HG03432 (cell line): ENCODE data around the gene RIN3.

Experiments used
- ATAC-seq: cut with Tn5 transposase; IDR thresholded peaks from one replicate; pipeline ENCODE4 v1.9.1; 2021; ENCODE audit warnings: mild to moderate bottlenecking, moderate library complexity; ENCODE audit not compliant: unreplicated experiment

Gene RIN3

DNA sequence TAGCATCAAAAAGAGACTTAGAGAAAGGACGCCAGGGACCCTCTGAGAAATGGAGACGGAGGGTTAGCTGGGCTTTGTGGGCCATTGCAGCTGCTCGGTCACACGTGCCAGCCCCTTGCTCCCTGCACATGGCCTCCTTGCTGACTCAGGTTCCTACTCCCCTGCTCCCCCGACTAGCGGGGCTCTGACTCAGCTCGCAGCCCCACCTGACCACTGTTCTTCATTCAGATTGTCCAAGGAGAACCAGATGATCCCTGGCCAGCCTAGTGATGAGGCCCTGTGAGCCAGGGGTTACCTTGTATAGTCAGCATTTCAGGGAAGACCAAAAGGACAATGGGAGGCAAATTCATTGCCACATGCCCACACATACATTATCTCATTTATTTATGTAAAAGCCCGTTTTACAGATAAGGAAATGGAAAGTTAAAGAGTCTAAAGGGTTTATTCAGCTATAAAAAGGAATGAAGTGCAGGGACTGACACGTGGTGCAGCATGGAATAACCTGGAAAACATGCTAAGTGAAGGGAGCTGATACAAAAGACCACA lies 131.5 kb downstream of the RIN3 start:
- no peak for ATAC-seq

DNA sequence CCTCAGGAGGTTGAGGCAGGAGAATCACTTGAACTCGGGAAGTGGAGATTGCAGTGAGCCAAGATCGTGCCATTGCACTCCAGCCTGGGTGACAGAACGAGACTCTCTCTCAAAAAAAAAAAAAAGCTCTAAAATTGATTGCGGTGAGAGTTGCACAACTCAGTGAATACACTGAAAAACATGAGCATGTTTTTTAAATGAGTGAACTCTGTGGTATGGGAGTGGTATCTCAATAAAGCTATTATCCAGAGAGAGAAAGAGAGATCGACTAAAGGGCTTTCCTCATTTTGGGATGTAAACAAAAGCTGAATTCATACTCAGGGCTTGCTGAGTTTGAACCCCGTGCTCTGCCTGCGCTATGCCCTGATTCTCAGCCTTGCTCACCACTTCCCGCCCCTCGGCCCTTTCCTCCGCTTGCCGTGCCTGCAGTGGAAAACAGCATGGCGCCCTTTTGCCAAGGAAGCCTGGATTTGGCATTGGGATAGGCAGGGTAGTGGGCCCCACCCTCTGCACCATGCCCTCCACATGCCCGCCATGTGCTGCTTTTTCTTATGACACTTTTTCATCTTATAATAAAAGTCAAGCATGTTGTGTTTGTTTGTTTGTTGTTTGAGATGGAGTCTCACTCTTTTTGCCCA lies 132.4 kb downstream of the RIN3 start:
- ATAC-seq = no peak

DNA sequence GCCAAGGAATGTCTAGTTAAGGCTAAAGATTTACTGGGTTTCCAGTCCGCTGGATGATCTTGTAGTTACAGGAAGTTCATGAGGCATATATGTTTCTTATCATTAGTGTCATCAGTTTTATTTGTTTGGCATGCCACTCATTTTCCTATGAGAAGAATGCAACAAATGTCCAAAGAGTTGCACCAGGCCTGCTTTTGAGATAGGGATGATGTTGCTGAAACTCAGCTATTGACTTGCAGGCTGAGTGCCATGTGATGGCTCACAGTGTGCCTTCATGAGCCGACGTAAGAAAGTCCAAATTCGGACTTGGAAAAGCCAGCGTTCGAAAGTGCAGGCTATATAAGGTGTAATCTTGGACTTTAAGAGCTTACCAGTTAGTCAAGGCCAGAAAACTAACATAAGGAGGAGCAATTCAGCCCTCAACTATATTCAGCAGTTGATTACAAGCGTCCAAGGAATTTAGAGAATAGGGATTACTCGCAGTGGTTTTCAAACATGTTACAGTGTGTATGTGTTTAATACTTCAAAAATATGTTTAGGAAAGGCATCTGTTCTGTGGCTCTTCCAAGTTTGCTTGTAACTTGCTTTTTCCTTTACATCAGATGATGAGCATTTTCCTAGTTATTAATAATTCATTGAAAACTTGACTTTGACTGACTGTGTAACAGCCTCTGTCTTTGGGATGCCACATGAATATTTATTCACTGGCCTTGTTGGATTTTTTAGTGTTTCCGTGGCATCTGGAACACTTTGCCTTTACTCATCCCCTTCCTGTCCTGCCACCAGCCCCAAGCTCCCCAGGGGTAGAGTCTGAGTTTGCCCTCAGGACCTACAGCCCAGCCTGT lies 133.6 kb downstream of the RIN3 start:
- no peak for ATAC-seq

DNA sequence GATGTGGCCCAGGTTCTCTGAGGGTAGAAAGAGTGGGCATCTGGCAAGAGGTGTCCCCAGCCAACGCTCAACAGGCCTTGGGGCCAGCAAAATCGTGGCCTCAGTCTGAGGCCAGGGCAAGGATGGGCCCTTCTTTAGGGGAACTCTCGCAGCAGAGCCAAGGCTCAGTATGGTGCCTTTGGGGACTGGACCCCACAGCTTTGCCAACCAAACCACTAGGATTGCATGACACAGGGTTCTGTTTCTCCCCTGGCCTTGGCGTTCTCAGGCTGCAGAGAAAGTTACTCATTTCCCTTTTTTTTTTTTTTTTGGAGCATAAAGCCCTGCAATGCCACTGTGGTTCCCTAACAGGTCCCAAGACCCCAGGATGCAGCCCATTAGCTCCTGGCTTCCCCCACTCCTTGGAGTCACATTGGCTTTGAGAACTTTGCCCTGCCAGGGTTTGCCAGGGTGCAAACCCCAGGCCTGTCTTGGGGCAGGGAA lies 134.3 kb downstream of the RIN3 start:
- no peak for ATAC-seq

DNA sequence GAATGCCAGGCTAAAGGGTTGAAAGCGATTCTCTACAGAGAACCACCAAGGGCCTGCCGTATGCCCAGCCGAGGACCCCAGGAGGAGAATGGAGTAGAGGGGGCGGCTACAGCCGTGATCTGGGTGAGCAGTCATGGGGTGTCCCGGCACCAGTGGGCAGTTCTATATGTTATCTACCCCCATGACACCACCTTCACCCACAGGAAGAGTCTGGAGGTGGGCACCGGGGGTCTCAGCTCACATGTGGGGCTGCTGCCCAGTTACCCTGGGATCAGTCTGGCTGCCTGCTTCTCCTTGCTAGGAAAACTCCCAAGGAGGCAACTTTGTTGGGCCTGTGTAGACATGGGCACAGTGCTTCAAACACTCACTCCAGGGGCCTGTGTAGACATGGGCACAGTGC lies 135.5 kb downstream of the RIN3 start:
- ATAC-seq = no peak

DNA sequence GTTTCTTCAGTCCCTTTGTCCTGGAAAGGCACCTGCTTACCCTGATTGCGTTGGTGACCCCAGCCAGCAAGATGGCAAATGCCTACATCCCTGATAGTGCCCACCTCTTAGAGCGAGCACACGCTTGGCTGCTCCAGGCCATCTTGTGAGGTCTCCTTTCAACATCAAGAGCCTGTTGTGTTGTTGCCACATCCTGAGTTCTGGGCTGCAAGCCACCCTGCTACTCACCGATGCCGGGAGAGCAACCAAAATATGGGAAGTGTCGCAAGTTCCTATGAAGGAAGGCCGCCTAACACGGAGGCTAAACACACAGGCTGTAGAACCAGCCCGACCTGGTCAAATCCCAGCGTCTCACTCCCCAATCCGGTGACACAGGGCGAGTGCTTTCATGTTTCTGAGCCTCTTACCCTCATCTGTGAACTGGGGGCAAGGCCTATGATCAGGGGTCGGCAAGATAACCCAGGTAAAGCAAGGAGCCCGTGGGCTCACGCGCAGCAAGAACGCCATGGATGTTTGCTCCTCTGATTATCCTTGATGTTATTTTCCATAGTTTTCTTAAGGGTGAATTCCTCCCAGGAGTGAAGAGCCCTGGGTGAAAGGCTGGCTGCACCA lies 136.5 kb downstream of the RIN3 start:
- ATAC-seq = no peak

DNA sequence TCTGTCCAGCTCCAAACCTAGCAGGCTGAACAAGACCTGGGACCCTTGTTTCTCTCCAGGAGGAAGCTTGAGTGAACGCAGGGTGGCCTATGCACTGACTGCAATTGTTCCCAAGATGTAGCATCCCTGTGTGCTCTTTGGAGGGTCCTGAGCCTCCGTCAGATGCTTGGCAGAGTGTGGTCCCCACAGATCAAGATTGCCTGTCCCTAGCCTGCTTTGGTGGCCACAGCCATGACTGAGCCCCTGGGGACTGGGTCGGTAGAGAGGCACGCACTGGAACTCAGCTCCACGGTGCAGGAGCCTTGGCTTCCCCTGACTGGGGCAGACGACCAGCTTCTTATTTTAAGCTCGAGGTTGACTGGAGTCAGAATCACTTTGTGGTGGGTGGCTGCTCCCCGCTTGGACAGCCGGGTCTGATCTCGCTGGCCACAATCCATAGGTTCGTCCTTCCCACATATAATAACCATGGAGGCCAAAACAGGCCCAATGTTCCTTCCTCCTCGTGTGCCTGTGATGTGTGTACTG lies 137.1 kb downstream of the RIN3 start:
- ATAC-seq = no peak

DNA sequence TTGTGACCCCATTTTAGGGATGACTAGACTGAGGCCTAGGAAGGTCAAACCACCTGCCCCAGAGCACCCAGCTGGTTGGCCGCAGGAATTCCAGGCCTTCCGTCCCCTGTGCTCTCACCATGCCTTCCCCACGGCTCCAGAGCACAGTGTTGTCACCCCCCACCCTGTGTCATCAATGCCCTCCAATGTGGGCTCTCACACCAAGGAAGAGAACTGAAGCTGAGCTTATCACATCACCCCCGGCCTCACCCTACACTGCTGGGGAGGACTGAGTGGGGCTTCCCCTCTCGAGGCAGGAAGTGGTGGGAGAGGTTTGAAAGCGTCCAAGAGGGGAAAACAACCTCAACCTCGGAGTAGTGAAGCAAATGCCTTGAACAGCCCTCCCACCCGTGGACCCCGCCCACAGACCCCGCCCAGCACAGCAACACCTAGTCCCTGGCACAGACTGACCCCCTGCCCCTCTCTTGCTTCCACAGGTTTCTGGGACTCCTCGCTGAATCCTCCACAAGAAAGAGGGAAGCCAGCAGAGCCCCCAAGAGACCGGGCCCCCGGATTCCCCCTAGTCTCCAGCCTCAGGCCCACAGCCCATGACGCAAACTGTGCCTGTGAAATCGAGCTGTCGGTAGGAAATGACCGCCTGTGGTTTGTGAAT lies 137.7 kb downstream of the RIN3 start:
- ATAC-seq = peak; percentile 74

DNA sequence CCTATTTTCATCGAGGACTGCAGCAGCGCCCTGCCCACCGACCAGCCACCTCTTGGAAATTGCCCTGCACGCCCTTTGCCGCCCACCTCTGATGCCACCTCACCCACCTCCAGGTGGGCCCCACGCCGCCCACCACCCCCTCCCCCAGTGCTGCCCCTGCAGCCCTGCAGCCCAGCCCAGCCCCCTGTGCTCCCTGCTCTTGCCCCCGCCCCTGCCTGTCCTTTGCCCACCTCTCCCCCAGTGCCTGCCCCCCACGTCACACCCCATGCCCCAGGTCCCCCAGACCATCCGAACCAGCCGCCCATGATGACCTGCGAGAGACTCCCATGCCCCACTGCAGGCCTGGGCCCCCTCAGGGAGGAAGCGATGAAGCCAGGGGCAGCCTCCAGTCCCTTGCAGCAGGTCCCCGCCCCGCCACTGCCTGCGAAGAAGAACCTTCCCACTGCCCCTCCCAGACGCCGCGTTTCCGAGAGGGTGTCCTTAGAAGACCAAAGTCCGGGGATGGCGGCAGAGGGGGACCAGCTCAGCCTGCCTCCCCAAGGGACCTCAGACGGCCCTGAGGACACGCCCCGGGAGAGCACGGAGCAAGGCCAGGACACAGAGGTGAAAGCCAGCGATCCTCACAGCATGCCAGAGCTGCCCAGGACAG lies 138.3 kb downstream of the RIN3 start:
- ATAC-seq = peak; percentile 21

DNA sequence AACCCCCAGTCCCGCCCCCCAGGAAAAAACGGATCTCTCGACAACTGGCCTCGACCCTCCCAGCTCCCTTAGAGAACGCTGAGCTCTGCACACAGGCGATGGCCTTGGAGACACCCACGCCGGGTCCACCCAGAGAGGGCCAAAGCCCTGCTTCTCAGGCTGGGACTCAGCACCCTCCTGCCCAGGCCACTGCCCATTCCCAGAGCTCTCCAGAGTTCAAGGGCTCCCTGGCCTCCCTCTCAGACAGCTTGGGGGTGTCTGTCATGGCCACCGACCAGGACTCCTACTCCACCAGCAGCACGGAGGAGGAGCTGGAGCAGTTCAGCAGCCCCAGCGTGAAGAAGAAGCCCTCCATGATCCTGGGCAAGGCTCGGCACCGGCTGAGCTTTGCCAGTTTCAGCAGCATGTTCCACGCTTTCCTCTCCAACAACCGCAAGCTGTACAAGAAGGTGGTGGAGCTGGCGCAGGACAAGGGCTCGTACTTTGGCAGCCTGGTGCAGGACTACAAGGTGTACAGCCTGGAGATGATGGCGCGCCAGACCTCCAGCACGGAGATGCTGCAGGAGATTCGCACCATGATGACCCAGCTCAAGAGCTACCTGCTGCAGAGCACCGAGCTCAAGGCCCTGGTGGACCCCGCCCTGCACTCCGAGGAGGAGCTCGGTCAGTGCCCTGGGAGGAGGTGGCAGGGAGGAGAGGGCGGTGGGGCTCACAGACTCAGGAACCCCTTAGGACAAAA lies 139.0 kb downstream of the RIN3 start:
- ATAC-seq = no peak

DNA sequence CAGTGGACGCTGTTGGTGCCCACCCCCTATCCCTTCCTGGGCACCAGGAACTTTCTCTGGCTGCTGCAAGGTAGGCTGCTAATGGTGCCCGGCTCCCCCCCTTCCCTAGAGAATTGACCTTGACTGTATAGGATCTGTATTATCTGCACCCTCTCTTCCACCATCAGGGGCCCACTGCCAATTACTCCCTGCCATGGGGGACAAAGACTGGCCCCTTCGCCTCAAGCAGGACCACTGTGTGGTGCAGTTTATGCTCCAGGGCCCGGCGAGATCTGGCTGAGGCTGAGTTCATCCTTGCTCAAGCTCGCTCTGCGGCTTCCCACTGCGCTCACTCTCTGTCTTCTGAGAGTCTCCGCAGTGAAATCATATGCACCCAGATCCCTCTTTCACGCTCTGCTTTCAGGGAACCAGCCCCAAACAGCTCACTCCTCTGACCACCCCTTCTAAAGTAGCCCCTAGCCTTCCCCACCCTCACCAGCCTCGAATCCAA lies 139.6 kb downstream of the RIN3 start:
- ATAC-seq = no peak

DNA sequence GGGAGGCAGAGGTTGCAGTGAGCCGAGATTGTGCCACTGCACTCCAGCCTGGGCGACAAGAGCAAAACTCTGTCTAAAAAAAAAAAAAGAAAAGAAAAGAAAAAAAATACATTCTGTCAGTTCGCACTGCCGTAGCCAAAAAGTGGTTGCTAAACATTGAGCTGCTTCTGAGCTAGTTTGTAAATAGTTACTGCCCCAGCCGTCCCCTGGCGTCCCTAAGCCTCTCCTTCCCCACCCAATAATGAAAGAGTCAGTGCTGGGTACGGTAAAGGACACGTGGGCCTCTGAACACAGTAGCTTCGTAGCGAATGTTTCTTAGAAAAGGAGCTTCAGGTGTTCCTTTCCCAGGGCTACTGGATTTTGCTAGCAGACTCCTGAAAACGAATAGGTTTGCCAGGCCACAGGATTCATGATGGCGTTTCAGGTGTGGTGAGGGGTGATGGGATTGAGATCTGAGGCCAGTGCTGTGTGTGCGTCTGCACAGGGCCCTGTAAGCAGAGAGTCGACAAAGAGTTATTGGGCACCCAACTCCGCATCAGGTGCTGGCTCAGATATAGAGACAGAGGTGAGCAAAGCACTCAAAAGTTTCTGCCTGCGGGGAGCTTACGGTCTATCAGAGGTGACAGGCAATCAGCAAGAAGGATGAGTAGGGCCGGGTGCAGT lies 140.8 kb downstream of the RIN3 start:
- ATAC-seq = no peak

DNA sequence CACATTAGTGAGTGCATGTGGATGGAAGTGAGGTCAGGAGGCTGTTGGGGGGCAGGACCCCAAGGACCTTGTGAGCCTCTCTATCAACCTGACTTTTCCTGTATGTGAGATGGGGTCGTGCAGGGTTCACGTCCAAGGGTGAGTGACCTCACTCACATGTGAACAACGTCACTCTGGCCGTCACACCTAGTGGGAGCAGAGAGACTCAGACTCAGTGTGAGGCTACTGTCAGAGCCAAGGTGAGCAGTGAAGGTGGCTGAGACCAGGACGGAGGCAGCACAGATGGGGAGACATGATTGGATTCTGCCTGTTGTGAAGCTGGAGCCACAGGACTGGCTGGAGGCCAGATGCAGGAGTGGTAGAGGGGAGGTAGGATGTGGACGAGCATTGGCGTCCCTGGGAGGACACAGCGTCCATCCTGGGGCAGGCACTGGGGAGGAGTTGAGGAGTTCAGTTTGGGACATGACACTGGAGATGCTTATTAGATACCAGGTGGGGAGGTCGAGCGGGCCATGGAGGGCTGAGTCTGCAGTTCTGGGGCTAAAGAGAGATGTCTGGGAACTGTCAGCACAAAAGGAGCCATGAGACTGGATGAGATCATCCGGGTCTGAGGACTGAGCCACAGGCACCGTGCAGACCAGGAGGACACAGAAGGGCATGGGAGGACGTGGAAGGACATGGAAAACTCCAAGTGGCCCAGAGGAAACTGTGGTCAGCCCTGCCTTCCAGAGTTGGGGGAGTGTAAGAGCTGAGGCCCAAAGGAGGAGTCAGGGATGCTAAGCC lies 142.0 kb downstream of the RIN3 start:
- no peak for ATAC-seq

DNA sequence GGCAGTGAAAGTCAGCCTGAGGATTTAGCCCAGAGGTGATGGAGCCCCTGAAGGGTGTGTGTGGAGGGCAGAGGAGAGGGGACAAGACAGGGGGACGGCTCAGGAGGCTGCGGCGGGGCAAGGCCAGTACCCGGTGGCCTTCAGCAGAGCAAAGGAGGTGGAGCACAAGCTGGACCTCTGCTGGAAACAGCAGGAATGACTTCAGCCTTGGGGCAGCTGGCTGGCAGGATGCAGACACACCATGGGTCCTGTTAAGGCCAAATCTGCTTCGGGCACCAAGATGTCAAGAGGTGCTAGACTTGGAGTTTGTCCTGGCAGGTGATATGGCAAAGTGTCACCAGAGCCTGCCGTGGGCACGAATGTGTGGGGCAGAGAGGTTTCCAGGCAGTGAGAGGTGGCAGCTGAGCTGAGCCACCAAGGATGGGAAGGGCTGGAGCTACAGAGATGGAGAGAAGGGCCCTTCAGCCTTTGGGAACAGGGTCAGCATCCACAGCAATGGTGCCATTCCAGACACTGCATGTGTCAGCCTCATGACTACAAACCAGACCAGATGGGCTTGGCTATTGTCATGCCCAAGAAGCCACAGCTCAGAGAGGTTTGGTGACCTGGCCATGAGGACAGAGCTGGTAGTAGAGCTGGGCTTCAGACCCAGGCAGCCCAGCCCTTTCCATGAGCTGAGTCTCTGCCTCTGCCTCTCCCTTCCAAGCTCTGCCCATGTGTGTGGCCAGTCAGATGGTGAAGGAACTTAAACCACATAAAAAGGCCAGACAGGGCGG lies 142.9 kb downstream of the RIN3 start:
- no peak for ATAC-seq

DNA sequence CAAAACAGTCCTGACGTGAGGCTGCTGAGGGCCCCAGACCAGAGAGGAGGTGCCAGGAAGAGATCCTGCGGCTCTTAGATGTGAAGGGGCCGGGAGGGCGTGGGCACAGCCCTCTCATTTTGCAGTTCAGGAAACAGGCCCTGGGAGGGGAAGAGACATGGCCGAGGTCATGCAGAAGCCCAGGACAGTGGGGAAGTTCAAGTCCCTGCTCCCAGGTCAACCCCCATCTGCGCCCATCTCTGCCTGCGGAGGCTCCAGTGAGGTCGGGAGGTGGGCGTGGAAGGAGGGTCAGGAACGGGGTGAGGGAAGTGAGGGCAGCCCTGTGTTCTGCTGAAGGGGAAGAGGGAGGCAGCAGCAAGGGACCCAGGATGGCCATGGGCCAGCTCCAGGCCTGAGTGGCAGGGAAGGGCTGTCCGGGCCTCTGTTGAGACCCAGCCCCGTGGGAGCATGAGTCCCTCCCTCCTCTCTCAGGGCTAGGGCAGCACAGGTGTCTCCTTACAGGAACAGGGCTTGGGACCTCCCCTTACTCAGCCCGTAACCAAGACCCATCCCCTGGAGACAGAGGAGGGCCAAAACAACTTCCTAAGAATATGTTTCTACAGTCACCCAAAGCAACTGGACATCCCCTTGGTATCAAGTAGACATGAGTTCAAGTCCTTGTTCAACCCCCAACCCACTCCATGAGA lies 144.0 kb downstream of the RIN3 start:
- no peak for ATAC-seq

DNA sequence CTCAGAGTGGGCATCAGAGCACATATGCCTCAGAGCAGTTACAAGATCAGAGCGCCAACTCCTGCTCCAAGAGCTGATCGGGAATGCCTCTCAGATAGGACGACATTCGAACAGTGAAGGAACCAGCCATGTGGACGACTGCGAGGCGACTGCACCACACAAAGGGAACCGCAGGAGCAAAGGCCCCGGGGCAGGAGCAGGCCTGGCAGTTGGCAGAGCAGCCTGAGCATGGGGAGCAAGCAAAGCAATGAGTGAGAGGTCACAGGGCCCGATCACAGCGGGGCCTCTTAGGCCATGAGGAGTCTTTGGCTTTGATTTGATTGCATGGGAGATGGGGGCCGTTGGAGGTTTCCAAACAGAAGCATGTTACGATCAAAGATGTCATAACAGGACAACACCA lies 144.6 kb downstream of the RIN3 start:
- no peak for ATAC-seq

DNA sequence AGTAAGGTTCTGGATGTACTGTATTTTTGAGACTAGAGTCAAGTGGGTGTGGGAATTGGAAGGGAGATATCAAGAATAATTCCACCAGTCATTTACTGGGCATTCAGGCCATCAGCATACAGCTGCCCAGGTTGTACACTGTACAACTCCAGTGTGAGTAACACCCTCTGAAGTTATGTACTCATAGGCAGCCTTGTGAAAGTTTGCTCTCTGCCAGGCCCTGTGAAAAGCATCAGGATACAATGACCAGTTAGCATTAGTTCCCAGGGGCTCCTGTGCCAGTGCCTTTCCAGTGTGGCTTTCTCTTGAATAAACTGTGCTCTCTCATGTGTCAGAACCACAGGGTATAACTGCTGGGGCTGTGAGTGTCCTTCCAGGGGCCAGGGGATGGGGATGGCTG lies 145.1 kb downstream of the RIN3 start:
- ATAC-seq = no peak
